ENCODE results near the gene STT3B.

Gene STT3B

GRCh38 chr3:31552103-31552502 lies 19.4 kb downstream of the STT3B start:
- no peak for DNase-seq (ENCODE audit: low read depth)

GRCh38 chr3:31553258-31553657 lies 20.5 kb downstream of the STT3B start:
- no peak for DNase-seq (ENCODE audit: low read depth)

GRCh38 chr3:31555204-31555603 lies 22.5 kb downstream of the STT3B start:
- DNase-seq (ENCODE audit: low read depth), result no peak

- no peak for DNase-seq (ENCODE audit: low read depth)
Measured at GRCh38 chr3:31559872-31560534, 27.3 kb downstream of the STT3B start.

- no peak for DNase-seq (ENCODE audit: low read depth)
Measured at GRCh38 chr3:31561891-31562290, 29.2 kb downstream of the STT3B start.

GRCh38 chr3:31562525-31562924 lies 29.8 kb downstream of the STT3B start:
- DNase-seq (ENCODE audit: low read depth), result no peak

- no peak for DNase-seq (ENCODE audit: low read depth)
Measured at GRCh38 chr3:31565288-31565687, 32.6 kb downstream of the STT3B start.

- no peak for DNase-seq (ENCODE audit: low read depth)
Measured at GRCh38 chr3:31567036-31567435, 34.3 kb downstream of the STT3B start.

- DNase-seq (ENCODE audit: low read depth), result no peak
Measured at GRCh38 chr3:31568649-31569048, 35.9 kb downstream of the STT3B start.

- no peak for DNase-seq (ENCODE audit: low read depth)
Measured at GRCh38 chr3:31571325-31571724, 38.6 kb downstream of the STT3B start.

GRCh38 chr3:31572236-31573004 lies 39.7 kb downstream of the STT3B start:
- DNase-seq (ENCODE audit: low read depth), result no peak

GRCh38 chr3:31573036-31573779 lies 40.5 kb downstream of the STT3B start:
- no peak for DNase-seq (ENCODE audit: low read depth)

- no peak for DNase-seq (ENCODE audit: low read depth)
Measured at GRCh38 chr3:31575448-31575847, 42.7 kb downstream of the STT3B start.

GRCh38 chr3:31576521-31576920 lies 43.8 kb downstream of the STT3B start:
- no peak for DNase-seq (ENCODE audit: low read depth)

- DNase-seq (ENCODE audit: low read depth), result no peak
Measured at GRCh38 chr3:31577232-31577631, 44.5 kb downstream of the STT3B start.

GRCh38 chr3:31579828-31580227 lies 47.1 kb downstream of the STT3B start:
- no peak for DNase-seq (ENCODE audit: low read depth)

GRCh38 chr3:31580645-31581044 lies 47.9 kb downstream of the STT3B start:
- no peak for DNase-seq (ENCODE audit: low read depth)

GRCh38 chr3:31581660-31582059 lies 48.9 kb downstream of the STT3B start:
- DNase-seq (ENCODE audit: low read depth), result no peak

- DNase-seq (ENCODE audit: low read depth), result no peak
Measured at GRCh38 chr3:31589228-31589627, 56.5 kb downstream of the STT3B start.

GRCh38 chr3:31590650-31591049 lies 57.9 kb downstream of the STT3B start:
- no peak for DNase-seq (ENCODE audit: low read depth)

- DNase-seq (ENCODE audit: low read depth), result no peak
Measured at GRCh38 chr3:31592764-31593163, 60.0 kb downstream of the STT3B start.

- DNase-seq (ENCODE audit: low read depth), result no peak
Measured at GRCh38 chr3:31596176-31596575, 63.5 kb downstream of the STT3B start.

GRCh38 chr3:31600431-31600830 lies 67.7 kb downstream of the STT3B start:
- DNase-seq (ENCODE audit: low read depth), result no peak
